NOMO-1 (cell line): Measurements from ENCODE around the gene CFAP70.
"Not testable (repeated sequence)": the region's sequence is repeated elsewhere in the genome, so short reads cannot be mapped to it uniquely, and the experiment has no call there.

Experiments
- DNase-seq, 2 experiments: peaks; one replicate each; lab custom pipeline; 2025; ENCODE audit not compliant: unreplicated experiment in 2 of 2; lab: John Stamatoyannopoulos, UW

Gene CFAP70

GRCh38 chr10:73358331-73359279 lies at the start of gene CFAP70:
Gene CFAP70, minus strand, starts transcription at chr10:73358864. Its CDS starts 4,068 bp downstream, at chr10:73354796.
- peak; percentile 88 to 92 for DNase-seq

- DNase-seq = no peak
Observed at GRCh38 chr10:73408061-73408460, 49.4 kb upstream of the CFAP70 start.

GRCh38 chr10:73407495-73407894 lies 48.8 kb upstream of the CFAP70 start:
- no peak for DNase-seq

GRCh38 chr10:73406846-73407245 lies 48.2 kb upstream of the CFAP70 start:
- DNase-seq = no peak

GRCh38 chr10:73405556-73405955 lies 46.9 kb upstream of the CFAP70 start:
- no peak for DNase-seq

- DNase-seq = no peak
Observed at GRCh38 chr10:73404690-73405089, 46.0 kb upstream of the CFAP70 start.

- DNase-seq = no peak
Observed at GRCh38 chr10:73401636-73402035, 43.0 kb upstream of the CFAP70 start.

- no peak for DNase-seq
Observed at GRCh38 chr10:73399063-73399462, 40.4 kb upstream of the CFAP70 start.

- DNase-seq = no peak
Observed at GRCh38 chr10:73398024-73398423, 39.4 kb upstream of the CFAP70 start.

- DNase-seq = not testable (repeated sequence)
Observed at GRCh38 chr10:73394325-73394724, 35.7 kb upstream of the CFAP70 start.

- no peak for DNase-seq
Observed at GRCh38 chr10:73388228-73388627, 29.6 kb upstream of the CFAP70 start.

GRCh38 chr10:73386583-73386982 lies 27.9 kb upstream of the CFAP70 start:
- DNase-seq = no peak

- no peak for DNase-seq
Observed at GRCh38 chr10:73379064-73379748, 20.5 kb upstream of the CFAP70 start.

- no peak for DNase-seq
Observed at GRCh38 chr10:73376679-73377078, 18.0 kb upstream of the CFAP70 start.

- DNase-seq = no peak
Observed at GRCh38 chr10:73368238-73368637, 9.6 kb upstream of the CFAP70 start.

- DNase-seq = no peak
Observed at GRCh38 chr10:73366381-73367298, 8.0 kb upstream of the CFAP70 start.

- no peak for DNase-seq
Observed at GRCh38 chr10:73364964-73365363, 6.3 kb upstream of the CFAP70 start.

- no peak for DNase-seq
Observed at GRCh38 chr10:73359492-73359891, 828 bp upstream of the CFAP70 start.

- DNase-seq = no peak
Observed at GRCh38 chr10:73357821-73358220, 843 bp downstream of the CFAP70 start.

GRCh38 chr10:73357166-73357565 lies 1.5 kb downstream of the CFAP70 start:
- no peak for DNase-seq

GRCh38 chr10:73344269-73344668 lies 14.4 kb downstream of the CFAP70 start:
- DNase-seq = no peak
